Kidney epithelial cell (primary cell): Measurements from ENCODE around the gene S1PR5. TPM values are rescaled to one million over a fixed set of nuclear protein-coding genes. Genes with fewer than 3 reads are reported as not detected.

Source experiments
- DNase-seq: peaks from one replicate; pipeline ENCODE4 v3.0.0-alpha.2; 2010; ENCODE audit warnings: low read depth
- H3K27me3 ChIP-seq: 2 replicates; pipeline ENCODE4 v1.6.0; 2011; ENCODE audit warnings: low read length; ENCODE audit not compliant: control insufficient read depth, insufficient read depth
- H3K36me3 ChIP-seq: 2 replicates; pipeline ENCODE4 v1.5.1; 2011; ENCODE audit warnings: low read length; ENCODE audit not compliant: control insufficient read depth, insufficient read depth
- H3K4me3 ChIP-seq: 2 replicates; pipeline ENCODE4 v1.5.1; 2011; ENCODE audit warnings: low read depth, mild to moderate bottlenecking, control low read depth, low read length
- total RNA-seq: library from RNA; depleted of rRNA; stranded (reverse); fragments of >200 nt; gene quantifications from 2 replicates; pipeline ENCODE4 v1.2.3, GENCODE V29; 2015
- TF ChIP-seq, protein P1 (sequence below): IDR thresholded peaks from 2 replicates; pipeline ENCODE4 v1.5.1; 2011; ENCODE audit warnings: mild to moderate bottlenecking, moderate library complexity, low read length, control low read depth, inconsistent platforms; ENCODE audit not compliant: insufficient read depth, poor library complexity, severe bottlenecking

S1PR5 gene
- total RNA-seq, 1 donor from 2014 or later, result 0.08 TPM

DNA sequence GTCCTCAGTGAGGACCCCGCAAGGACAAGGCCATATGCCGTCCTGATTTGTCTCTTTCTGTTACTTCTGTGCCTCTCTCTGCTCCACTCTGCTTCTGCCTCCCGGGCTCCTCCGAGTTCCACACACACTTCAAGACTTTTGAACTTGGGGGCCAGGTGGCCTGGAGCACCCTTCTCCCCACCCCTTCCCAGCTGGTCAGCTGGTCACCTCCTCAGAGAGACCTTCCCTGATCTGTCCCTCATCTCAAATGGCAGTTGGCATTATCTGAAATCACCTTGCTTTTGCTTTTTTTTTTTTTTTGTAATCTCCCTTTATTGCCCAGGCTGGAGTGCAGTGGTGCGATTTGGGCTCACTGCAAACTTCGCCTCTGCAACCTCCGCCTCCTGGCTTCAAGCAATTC, 2.2 kb upstream of the S1PR5 start:
- Histone ChIP-seq H3K4me3 (no peak overlapping the region), H3K27me3 (peaks cover 61% of the 10 kb centered on the region), H3K36me3 (no peaks in the 10 kb centered on the region)
- DNase-seq, result no peak
- TF ChIP-seq, protein P1, sequence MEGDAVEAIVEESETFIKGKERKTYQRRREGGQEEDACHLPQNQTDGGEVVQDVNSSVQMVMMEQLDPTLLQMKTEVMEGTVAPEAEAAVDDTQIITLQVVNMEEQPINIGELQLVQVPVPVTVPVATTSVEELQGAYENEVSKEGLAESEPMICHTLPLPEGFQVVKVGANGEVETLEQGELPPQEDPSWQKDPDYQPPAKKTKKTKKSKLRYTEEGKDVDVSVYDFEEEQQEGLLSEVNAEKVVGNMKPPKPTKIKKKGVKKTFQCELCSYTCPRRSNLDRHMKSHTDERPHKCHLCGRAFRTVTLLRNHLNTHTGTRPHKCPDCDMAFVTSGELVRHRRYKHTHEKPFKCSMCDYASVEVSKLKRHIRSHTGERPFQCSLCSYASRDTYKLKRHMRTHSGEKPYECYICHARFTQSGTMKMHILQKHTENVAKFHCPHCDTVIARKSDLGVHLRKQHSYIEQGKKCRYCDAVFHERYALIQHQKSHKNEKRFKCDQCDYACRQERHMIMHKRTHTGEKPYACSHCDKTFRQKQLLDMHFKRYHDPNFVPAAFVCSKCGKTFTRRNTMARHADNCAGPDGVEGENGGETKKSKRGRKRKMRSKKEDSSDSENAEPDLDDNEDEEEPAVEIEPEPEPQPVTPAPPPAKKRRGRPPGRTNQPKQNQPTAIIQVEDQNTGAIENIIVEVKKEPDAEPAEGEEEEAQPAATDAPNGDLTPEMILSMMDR, result no peak

DNA sequence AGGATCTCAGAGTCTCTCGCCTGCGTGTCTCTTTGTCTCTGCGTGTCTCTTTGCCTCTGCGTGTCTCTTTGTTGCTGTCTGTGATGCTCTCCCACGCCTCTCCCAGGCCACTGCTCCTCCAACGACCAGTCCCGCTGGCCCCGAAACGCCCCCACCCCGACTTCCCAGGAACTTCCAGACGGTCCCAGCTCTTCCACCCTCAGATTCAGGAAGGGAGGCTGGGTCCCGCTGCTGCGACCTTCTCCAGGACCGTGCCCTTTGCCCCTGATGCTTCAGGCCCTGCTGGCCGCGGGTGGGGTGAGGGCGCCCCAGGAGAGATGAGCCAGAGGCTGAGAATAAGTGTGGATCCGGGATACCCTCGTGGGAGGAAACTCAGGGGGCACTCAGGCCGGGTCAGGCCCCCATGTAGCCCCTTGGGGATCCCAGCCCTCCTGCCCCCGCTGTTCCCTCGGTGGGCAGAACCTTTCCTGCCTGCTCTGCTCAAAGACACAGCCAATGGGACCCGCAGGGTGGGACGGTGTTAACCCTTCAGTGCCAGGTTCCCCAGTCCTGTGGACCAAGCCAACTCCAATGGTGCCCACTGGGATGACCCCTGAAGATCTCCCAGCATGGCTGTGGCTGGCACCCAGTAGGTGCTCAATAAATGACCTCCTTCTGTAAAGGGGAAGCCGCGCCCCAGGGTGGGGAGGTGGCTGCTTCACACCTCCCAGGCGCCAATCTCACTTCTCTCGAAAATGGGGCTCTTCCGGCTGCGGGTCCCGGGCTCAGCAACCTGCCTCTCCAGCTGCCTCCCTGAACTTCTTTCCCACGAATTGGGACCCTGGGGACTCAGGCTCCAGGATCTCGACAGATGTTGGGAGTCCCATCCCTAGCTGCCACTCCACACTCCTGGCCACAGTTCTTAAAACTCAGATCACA, 1.5 kb upstream of the S1PR5 start:
- Histone ChIP-seq H3K4me3 (no peak overlapping the region), H3K27me3 (peaks cover 68% of the 10 kb centered on the region), H3K36me3 (no peaks in the 10 kb centered on the region)
- no peak for DNase-seq
- TF ChIP-seq, protein P1, result no peak

DNA sequence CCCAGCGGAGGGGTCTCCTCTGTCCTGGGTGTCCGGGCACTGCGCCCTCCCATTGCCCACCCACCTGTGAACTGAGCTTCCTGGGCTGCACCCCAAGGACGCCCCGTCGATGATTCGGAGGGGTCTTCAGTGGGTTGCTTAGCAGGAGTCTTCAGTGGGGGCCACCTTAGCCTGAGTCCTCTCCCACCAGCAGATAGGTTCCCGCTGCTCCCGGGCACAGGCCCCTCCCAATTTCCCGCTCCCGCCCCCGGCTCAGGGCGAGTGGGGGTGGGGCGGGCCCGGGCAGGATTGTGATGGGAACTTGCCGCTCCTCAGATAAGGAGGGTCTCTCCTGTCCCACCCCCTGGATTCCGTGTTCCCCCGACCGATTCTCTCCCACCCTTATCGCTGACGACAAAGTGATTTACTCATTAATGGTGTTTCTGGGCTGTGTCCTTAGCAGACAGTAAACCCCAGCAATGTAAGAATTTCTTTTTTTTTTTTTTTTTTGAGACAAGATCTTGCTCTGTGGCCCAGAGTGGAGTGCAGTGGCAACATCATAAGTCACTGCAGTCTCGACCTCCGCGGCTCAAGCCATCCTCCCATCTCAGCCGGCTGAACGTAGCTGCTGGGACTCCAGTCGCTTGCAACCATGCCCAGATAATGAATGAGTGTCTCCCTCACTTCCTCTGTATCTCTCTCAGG, 655 bp upstream of the S1PR5 start:
- no peak for DNase-seq
- TF ChIP-seq, protein P1, result no peak
- Histone ChIP-seq H3K27me3 (peaks cover 74% of the 10 kb centered on the region), H3K36me3 (no peaks in the 10 kb centered on the region), H3K4me3 (peak overlapping the region; percentile 23)

DNA sequence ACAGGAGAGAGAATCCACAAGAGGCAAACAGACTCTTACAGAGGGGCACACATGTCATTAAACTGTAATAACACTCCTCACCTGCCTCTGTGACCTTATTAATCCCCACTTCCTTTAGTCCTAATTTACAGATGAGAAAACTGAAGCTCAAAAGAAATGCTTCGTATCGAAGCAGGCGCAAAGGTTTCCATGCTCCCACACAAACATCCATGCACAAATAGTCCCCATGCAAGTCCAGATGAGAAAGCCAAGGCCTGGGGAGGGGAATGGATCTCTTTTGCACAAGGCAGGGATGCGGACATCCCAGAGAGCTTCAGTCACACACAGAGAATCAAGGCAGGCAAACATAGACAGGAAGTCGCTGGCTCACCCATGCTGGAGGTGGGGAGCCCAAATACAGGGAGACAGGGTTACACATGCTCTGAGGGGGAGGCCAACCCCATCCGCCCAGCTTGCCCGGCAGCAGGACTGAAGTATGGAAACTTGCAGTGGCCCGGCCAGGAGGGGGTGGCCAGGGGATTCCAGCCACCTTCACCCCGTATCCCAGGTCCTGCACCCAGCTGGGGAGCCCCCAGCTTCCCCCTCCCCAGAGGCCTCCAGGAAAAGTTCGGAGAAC, 468 bp downstream of the S1PR5 start:
- no peaks in the 10 kb centered on the region for H3K36me3 ChIP-seq
- H3K27me3 ChIP-seq, result peaks cover 72% of the 10 kb centered on the region
- TF ChIP-seq, protein P1, result no peak
- no peak overlapping the region for H3K4me3 ChIP-seq
- DNase-seq, result no peak

DNA sequence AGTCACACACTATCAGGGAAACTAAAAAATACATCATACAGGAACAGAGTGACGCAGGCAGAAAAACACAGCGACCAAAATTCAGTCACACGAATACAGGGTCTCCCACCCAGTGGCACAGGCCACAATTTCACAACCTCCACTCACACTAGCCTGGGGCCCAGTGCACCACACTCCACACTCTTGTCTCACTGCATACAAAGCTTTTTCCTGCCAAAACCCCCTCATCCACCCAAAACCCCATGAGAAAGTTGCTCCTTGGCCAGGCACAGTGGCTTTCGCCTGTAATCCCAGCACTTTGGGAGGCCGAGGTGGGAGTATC, 1.2 kb downstream of the S1PR5 start:
- peaks cover 70% of the 10 kb centered on the region for H3K27me3 ChIP-seq
- TF ChIP-seq, protein P1, result no peak
- no peak for DNase-seq
- no peaks in the 10 kb centered on the region for H3K36me3 ChIP-seq
- H3K4me3 ChIP-seq, result no peak overlapping the region
